GM19099 (cell line): ENCODE measurements around the gene DPF3.

Source experiments
- POLR2A ChIP-seq: IDR thresholded peaks from 3 replicates; pipeline ENCODE4 v1.6.1; 2011; ENCODE audit warnings: low read depth; ENCODE audit not compliant: insufficient read length; ENCODE audit errors: extremely low read depth

Gene DPF3

DNA sequence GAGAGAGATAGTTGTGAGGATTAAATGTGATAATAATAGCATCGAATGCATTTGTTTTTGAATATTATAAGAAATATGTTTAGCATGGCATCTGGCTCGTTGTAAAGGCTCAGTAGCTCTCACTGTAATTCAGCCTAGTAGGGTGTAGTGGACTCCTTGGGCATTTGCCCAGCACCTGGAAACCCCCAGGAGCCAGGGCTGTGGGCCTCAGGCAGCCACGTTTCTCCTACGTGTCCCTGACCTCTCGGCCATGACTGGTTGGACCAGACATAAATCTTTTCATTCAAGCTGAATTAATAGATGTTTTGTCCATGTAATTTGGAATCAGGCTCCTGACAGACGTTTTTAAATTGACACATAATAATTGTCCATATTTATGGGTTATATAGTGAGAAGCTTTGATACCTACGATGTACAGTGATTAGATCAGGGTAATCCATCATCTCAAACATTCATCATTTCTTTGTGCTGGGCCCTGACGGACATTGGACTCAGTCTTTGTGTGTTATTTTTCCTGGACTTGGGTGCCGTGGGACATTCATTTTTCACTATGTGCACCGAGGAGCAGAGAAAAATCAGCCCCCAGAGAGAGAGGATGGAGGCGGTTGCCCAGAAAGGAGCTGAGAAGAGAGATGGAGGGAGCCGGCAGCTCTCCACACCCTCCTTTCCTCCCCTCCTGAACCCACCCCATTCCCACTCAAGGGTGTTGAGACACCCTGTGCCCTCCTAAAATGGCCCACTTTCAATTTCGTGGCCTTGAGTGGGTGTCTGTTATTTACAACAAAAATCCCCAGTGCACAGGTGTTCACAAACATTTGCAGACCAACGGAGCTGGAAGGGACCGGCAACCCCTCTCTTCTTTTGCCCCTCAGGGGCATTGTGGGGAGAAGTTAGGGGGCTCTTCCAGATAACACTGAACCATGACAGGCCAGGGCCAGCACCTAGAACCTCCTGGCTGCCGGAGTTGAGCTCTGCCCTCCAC, 296.4 kb downstream of the DPF3 start:
- TF ChIP-seq POLR2A, result no peak

DNA sequence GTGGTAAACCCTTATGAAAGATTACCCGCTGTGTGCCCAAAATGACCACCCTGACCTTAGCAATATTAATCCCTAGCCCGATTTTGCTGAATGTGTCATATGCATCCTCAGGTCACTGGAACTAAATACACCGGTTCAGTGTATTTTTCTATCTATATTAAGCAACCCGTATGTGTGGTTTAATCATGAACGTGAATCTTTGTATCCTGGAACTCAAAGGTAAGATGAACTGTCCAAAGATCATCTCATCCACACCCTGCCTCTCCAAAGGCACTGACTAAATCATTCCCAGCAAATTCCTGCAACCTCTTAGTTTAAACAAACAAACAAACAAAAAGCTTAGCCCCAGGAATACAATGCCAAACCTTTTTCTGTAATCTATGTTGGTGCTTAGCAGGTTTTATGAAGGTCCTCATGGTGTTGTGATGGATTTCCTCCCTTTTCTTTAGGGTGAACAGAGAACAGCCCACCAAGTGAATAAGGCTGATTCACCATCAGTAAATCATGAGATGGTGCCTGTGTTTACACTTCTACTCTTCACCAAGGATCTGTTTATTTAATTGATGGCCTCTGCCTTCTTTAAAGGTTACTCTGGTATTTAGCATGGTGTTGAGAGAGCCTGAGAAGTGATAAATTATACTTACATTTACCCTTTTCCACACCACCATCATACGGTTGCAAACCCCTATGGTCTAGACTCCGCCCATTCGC, 298.6 kb downstream of the DPF3 start:
- no peak for TF ChIP-seq POLR2A

DNA sequence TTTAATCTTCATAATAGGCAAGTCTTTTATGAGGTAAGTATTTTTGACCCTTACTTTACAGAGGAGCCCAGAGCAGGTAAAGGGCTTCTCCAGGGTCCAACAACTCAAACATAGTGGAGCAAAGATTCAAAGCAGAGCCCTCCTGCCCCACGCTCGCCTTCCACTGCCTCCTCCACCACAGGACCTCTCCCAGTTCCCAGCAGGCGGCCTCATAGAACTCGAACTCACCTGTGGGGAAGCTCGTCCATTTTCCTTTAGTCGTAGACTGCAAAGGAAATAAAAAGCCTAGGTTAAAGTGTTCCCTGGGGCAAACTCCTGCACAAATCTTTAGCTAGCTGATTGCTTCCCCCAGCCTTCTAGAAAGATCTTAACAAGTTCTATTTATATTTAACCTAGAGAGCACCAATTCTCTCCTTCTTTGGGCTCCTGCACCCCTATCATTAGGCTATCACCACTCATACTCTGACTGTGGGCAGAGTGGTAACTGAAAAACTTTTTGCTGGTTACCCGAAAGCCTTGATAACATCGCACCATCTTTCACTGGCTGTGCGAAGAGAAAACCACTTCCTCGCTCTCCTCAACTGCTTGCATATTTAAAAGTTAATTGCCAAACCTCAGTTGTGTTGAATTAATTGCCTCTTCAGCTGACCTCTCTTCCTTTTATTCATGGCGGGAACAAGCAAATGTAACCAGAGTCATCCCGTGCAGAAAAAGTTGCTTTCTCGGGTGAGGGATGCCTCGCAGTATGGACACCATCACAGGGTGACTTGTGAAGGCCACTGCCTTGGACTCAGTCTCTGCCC, 299.6 kb downstream of the DPF3 start:
- TF ChIP-seq POLR2A, result no peak

DNA sequence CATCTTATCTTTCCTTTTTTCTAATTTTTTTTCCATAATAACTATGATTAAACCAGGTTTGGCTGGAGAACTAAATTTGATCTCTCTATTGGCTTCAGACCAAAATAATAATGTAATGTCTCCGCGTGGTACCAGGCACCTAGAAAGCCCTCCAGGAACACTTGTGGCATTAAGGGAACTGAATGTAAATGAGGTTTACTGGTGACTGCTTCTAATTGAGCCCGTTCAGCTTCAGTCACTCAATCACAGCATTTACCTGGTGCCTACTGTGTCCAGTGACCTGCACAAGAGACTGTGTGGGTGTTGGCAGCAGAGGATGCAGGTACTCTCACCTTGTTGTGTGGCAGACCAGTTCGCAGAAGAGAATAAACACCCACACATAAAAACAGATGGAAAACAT, 302.5 kb downstream of the DPF3 start:
- TF ChIP-seq POLR2A, result no peak

DNA sequence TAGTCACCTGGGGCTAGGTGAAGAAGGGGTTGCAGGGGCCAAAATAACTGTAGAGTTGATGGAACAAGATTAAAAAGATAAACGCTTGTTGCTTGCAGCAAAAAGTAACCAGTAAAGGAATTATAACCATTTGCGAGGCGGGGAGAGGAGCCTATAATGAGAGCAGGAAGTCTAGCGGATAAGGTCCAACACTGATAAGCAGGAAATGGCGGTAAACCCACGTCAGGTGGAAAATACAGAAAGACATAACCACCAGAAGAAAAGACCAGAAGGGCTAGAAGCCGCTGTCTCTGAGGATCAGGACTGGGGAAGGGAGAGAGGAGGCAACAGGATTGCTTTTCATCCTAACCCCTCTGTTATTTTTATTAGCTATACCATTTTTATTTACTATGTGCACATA, 303.3 kb downstream of the DPF3 start:
- no peak for TF ChIP-seq POLR2A

DNA sequence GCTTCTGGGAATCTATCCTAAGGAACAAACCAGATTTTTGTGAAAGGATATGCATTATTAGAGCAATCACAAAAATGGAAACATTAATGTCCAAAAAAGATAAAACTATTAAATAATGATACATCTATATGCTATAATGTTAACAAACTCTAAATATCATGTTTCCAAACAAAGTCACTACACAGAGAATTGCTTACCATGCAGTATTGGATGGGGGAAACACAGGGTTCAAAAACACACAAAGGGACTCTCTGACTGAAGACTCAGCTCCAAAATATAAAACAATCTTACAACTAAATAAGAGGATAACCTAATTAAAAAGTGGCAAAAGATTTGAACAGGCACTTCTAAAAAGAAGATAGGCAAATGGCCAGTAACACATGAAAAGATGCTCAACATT, 304.2 kb downstream of the DPF3 start:
- no peak for TF ChIP-seq POLR2A

DNA sequence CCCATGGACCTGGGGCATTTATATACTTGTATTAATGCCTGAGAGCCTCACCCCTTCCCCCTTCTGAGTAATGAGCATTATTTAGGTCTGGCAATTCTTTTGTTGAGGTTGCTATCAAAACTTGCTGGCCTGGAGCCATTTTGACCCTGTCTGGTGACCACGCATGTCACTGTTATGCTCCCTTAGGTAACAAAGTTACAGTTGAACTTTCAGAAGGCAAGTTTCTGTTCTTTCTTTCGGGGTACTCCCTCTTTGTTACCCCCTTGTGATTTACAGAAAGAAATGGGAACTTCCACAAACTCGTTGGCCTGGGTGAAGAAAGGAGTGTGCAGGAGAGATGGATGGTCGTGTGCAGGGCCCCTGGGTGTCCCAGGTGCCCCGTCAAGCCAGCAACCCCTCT, 305.4 kb downstream of the DPF3 start:
- TF ChIP-seq POLR2A, result no peak

DNA sequence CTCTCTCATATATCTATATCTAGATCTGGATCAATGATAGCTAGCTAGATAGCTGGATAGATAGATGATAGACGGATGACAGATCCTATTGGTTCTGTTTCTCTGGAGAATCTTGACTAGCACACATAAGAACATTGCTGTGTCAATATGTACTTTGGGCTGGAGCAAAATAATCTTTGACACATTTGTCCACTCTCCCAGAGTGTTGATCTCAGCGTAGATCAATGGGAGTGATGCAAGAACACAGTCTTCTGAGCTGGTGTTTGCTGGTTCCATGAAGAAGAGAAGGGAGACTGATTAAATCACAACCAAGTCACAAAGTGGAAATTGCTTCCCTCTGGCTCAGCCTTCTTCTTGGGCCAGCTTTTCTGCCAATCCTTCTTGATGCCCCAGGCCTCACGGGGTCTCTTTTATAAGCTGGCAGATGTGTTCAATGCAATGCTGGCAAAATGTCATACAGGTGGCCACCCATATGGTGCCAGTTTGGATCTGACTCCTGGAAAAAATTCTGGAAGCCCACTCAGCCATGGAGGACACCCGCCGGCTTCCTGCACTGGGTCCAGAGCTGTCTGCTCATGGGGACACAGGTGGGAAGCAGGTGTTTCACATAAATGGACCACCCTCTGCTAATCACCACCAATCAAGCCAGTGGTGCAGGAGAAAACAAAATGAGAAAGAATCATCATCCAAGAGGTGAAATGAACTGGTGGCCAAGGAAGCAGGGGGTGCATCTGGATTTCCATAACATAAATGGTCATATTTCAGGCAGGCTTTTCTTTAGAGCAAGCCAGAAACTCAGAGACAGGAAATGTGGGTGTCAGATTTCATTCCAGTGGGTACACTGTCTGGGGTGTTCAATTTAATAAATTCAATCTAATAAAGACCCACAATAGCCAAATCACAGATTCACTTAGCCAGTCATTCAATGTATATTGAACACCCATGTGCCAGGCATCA, 310.3 kb downstream of the DPF3 start:
- TF ChIP-seq POLR2A, result no peak

DNA sequence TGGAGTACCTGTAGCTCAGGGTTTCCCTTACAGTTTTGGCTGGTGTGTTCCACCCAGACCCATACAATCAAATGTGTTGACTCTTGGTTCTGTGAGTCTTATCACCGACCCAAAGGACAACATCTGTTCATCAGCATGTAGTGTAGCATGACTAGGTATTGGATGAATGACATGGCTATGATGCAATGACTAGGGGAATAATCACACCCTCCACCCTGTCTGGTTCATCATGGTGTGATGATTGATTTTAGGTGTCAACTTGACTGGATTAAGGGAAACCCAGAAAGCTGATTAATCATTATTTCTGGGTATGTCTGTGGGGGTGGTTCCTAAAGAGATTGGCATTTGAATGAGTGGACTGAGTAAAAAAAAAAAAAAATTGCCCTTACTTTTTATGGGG, 311.3 kb downstream of the DPF3 start:
- no peak for TF ChIP-seq POLR2A

DNA sequence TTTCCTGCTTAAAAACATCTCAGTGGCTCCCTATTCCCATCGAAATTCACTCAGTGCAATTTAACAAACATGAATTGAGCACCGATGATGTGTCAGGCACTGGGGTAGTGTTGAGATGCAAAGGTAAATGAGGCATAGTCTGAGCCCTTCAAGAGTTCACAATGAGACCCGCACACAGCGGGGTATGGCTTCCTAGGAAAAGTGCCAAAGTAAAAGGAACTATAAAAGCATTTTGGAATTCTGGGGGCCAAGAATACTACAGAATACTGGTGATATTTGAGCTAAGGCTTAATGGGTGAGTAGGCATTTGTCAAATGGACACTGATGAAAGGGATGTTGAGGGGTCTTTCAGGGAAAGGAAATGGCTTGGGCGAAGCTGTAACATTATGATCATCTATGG, 315.4 kb downstream of the DPF3 start:
- TF ChIP-seq POLR2A, result no peak

DNA sequence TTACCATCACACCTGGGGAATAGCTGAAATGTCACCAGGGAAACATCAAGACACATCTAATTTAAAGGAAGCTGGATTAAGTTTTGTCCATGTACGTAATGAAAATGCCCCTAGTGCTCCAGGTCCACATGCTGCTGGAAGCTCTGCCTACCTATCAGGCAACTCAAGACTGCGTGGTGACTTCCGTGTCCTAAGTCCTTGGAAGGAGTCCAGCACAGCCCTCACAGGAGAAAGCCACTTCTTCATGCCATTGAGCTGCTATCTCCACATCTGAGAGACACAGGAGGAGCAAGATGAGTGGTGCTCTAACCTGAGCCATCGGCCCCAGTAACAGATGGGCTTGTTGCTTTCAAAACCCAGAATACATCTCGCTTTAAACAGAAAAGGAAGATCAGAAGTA, 316.4 kb downstream of the DPF3 start:
- TF ChIP-seq POLR2A, result no peak

DNA sequence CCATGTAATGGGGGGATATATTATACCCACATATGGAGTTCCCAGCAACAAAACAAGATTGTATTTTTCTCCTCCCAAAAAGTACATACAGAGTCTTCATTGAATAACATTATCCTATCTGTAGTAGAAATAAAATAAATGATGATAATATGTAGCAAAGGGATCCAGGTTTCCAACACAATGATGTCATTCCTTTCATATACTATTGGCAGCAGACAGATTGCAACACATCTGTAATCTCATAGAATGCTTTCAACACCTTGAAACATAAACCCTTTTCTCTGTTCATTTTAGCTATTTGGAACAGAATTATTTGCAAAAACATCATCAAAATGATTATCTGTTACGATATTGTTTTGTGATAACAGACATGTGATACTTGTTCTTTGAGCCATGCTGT, 317.6 kb downstream of the DPF3 start:
- no peak for TF ChIP-seq POLR2A

DNA sequence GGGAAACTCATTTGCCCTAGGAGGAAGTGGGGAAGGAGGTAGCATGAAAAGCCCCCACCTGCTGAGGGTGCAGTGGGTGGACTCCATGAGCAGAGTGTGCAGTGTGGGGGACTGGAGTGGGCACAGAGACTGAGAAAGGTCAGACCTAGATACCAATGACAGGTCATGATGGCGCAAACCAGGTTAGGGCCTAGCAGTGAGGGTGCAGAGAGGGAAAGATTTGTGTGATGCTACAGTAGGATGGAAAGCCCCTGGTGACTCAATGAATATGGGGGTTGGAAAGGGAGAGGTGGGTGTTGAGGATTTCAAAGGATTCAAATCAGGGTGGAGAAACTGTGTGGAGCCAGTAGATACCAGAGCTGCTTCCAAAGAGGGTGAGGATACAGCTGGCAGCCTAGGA, 319.2 kb downstream of the DPF3 start:
- TF ChIP-seq POLR2A, result no peak

DNA sequence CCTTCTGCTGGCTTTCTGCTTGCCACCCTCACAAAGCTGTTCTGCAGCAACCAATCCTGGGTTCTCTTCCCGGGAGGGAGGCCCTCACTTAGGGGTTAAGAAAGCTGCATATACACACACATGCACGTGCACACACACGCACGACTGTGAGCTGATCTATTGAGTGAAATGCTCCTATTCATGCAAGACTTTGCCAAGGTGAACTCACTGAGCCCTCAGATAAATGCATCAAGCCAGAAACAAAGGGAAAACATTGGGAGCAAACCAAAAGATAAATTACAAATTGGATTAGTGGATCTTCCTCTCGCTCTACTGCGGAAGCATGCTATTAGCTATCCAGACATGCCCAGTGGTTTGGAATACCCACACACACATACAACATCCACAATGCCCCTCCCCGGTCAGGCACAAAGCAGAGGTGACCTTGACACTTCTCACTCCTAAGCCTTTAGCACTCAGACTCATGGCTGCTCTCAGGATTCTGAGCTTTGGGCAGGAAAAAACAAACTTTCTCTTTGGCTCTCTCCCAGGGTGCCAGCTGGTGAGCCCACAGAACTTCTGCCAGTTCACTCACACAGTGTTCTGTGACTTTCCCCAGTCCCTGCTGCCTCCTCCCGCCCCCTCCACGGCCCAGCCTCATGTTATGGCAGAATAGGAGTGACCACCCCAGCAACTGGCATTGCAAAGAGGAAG, 320.0 kb downstream of the DPF3 start:
- no peak for TF ChIP-seq POLR2A
